ENCODE data around the gene OR6M1. TPM values are rescaled to one million over a fixed set of nuclear protein-coding genes. Genes with fewer than 3 reads are reported as not detected.

The OR6M1 gene, protein sequence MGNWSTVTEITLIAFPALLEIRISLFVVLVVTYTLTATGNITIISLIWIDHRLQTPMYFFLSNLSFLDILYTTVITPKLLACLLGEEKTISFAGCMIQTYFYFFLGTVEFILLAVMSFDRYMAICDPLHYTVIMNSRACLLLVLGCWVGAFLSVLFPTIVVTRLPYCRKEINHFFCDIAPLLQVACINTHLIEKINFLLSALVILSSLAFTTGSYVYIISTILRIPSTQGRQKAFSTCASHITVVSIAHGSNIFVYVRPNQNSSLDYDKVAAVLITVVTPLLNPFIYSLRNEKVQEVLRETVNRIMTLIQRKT
- not detected in 2 replicates for total RNA-seq
- polyA plus RNA-seq (2012): not detected

DNA sequence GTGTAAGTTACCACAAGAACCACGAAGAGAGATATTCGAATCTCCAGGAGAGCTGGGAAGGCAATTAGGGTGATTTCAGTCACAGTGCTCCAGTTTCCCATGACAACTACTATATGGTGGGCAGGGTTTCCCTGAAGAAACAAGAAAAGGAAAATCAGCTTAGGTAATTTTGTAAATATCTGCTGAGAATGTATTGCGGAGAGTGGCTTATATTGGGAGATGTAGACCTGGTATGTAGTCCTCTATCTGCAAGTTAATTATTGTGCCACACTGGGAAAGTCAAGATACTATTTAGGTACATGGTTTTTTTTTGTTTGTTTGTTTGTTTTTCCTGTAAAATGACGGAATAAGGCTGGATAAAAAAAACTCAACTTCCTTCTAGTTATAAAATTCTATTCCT is at the start of gene OR6M1:
Gene OR6M1 (minus strand): TSS at position 101 of the 400 bp plus-strand sequence. CDS start 0 bp downstream, at position 101.
- no peak for DNase-seq (ENCODE audit: low read depth)

DNA sequence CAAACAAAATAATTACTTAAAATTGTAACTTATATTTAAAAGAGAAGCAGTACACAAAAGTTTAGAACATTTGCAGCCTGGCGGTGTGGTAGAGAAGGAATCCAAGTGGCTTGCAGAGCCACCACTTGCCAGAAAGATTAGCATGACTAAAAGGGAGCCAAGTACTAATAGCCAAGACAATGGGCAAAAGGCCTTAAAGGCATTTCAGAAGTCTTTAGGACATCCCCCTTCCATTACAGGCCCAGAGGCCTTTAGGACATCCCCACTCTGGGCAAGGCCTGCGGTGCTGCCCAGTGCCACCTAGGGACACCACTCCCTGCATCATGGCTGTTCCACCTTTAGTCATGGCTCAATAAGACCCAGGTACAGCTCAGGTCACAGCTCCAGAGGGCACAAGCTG is 46.9 kb upstream of the OR6M1 start:
- no peak for DNase-seq (ENCODE audit: low read depth)

DNA sequence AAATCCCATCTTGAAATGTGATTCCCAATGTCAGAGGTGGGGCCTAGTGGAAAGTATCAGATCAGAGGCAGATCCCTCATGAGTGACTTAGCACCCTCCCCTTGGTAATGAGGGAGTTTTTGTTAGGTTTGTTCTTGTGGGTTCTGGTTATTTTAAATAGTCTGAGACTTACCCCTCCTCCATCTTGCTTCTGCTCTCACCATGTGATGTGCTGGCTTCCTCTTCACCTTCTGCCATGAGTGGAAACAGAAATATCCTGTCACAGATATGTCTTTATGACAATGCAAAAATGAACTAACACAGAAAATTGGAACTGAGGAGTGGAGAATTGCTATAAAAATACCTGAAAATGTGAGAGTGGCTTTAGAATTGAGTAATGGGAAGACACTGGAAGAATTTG is 46.2 kb upstream of the OR6M1 start:
- no peak for DNase-seq (ENCODE audit: low read depth)

DNA sequence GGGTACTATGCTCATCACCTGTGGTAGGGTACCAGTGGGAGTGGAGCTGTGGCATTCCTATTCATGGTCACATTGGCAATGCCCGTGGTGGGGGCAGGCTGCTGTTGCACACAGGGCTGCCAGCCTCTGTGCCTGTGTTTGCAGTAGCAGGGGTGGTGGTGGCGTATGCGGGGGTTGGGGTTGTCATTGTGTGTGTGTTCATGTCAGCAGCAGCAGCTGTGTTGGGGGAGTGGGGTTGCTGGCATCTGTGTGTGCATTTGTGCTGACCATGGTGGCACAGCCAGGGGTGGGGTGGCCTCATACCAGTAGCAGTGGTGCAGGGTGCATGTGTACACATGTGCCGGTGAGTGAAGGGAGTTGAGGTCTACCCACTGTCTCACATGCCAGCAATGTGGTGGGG is 45.0 kb upstream of the OR6M1 start:
- no peak for DNase-seq (ENCODE audit: low read depth)

DNA sequence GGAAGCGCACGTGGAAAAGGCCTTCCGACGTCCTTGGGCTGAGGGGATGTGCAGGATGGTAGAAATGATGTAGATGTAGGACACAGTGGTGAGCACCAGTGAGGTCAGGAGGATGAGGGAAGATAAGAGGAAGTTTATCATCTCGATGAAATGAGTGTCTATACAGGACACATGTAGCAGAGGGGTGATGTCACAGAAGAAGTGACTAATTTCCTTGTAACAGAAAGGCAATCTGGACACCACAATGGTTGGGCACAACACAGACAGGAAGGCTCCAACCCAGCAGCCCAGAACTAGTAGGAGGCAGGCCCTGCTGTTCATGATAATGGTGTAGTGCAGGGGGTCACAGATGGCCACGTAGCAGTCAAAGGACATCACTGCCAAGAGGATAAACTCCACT is 35.0 kb upstream of the OR6M1 start:
- no peak for DNase-seq (ENCODE audit: low read depth)

DNA sequence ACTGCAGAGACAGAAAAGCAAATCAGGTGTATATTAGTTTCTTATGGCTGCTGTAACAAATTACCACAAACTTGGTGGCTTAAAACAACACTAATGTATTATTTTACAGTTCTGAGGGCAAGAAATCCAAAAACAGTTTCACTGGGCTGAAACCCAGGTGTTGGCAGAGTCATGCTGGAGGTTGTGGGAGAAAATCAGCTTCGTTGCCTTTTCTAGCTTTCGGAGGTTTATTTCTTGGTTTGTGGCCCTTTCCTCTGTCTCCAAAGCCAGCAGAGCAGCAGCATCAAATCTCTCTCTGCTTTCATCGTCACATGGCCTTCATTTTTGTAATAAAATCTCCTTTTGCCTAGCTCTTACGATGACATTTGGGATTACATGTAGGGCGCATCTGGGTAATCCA is 33.0 kb upstream of the OR6M1 start:
- no peak for DNase-seq (ENCODE audit: low read depth)

DNA sequence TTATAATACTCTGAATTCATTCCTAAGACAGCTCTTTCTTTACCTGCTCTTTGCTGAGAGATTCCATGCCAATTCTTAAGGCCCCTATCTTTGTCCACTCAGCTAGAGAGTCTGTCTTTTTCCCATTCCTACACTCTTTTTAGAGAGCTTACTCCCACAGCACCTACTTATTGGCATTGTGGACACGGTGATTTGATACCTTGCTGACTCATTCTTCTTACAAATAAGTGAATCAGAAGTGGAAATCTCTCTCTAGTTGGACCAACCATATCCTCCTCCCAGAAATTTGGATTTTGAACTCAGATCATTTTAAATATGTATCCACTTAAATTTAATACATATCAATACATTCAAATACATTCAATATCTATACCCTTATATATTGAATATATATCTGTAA is 32.5 kb upstream of the OR6M1 start:
- DNase-seq (ENCODE audit: low read depth): no peak

DNA sequence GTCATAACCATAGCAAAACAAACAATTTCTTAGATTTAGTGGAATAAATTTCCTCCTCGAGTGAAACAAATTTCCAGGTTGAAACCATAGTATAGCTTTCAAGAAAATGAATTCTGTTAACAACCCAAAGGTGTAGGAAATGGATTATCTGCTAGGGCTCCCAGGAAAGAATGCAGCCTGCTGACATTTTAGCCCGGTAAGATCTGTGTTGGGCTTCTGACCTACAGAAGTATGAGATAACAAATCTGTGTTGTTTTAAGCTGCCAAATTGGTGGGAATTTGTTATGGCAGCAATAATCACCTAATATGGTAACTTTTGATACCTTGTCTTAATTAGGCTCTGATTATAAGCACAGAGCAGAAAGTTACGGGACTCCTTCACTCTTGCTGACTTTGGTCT is 32.0 kb upstream of the OR6M1 start:
- no peak for DNase-seq (ENCODE audit: low read depth)

DNA sequence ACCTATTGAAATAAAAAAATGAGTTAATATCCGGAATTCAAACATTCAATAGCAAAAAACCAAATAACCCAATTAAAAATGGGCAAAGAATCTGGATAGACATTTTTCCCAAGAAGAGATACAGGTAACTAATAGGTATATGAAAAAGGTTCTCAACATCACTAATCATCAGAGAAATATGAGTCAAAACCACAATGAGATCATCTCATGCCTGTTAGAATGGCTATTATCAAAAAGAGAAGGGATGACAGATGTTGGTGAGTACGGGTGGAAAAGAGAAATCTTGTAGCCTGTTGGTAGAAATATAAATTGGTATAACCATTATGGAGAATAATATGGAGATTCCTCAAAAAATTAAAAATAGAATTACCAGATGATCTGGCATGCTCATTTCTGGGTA is 26.9 kb upstream of the OR6M1 start:
- no peak for DNase-seq (ENCODE audit: low read depth)

DNA sequence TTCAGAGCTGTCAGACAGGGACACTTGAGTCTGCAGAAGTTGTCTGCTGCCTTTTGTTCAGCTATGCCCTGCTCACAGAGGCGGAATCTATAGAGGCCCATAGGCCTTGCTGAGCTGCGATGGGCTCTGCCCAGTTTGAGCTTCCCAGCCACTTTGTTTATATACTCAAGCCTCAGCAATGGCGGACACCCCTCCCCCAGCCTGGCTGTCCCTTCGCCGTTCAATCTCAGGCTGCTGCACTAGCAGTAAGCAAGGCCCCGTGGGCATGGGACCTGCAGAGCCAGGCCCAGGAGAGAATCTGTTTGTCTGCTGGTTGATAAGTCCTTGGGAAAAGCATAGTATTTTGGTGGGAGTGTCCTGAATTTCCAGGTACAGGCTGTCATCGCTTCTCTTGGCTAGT is 23.6 kb upstream of the OR6M1 start:
- DNase-seq (ENCODE audit: low read depth): no peak

DNA sequence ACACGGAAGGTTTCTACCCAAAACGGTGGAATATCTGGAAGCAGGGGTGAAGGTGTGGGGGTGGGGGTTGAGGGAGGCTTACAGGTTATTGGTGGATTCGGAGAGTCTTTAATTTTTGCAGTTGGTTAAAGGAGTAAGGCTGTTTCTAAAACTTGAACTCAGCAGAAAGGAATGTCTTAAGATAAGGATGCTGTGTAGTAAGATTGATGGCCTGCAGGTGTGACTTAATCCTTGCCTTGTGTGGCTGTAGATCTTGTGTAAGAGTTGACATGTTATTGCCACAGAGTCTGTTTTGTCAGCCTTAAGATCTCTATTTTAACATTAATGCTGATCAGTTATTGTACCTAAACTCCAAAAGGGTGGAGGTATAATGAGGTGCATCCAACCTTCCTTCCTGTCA is 16.4 kb upstream of the OR6M1 start:
- DNase-seq (ENCODE audit: low read depth): peak; percentile 34

DNA sequence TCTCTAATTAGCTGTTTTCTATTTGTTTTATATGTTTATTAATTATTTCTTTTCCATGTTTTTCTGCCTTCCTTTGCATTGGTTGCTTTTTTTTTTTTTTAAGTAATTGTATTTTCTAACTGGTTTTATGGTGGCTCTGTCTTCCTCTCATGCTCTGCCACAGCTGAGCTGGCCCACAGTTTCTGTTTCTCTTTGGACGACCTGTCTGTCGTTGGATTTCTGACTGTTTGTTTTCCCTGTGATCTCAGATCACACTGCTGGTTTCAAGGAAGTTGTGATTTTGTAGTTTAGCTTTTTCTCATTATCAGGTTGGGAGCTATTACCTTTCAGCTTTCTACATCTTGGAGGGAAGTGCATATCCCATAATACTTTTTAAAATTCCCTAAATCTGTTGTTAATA is 15.9 kb upstream of the OR6M1 start:
- DNase-seq (ENCODE audit: low read depth): peak; percentile 32

DNA sequence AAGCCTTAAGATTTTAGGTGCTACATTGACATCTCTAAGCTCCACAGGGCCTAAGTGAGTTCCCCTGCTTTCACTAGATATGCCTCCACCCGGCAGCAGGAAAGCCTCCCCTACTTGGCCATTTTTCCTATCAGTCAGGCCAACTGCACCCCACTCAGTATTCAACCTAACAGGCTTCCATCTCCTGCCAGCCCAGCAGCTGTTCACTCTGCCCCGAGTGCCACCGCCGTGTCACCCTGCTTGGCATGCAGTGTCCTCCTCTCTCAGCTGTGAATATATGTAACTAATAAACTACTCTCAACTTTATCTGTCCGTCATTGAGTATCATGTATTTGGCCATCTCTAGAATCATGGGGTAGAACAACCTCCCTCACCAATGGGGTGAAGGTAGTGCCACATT is 9.0 kb upstream of the OR6M1 start:
- peak; percentile 24 for DNase-seq (ENCODE audit: low read depth)

DNA sequence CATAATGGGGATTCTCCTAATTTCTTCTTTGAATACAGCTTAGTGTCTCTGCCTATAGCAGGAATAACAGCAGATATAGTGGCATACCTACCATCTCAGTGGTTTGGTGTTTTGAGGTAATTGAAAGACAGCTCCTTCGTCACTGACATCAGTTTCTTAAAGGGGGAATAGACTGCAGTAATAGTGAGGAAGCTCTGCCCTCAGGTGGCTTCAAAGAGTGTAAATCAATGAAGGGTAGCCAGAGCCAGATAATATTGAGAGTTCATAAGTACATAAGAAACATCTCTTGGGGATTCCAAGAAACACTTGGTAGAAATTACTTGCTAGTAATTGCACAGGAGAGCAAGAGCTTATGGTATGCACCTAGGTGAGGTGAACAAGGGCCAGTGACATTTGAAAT is 4.4 kb downstream of the OR6M1 start:
- no peak for DNase-seq (ENCODE audit: low read depth)

DNA sequence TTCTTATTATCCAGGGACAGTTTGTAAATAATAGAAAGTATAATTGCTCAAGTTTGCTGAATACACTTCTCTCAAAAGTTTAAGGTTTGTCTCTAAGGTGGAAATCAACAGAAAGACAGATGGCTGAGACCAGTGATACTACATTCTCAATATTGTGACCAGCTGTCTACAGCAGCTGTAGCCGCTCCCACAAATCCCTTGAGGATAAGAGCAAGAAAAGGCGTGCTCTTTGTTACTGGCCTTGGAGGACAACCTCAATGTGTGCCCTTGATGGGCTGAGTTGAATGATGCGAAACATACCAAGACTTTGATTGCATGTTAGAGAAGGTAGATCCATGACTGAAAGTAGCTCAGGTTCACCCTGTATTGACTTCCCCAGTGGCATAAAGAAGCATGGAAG is 6.1 kb downstream of the OR6M1 start:
- DNase-seq (ENCODE audit: low read depth): peak; percentile 93

DNA sequence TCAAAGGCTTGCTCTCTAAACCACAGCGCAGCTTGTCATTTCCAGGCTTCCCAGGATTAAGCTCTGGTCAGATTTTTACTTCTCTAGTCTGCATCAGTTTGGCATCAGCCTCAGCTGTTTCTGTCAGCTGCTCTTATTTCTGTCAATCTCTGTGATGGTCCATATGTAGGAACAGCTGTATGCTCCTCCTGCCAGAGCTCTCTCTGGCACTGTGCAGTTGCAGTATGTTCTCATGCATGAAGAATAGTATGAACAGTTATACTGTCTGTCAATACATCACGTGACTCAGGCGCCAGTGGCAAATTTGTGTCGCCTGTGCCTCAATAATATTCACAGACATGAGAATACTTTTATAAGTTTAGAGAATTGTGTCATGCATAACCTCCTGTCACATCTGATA is 6.7 kb downstream of the OR6M1 start:
- DNase-seq (ENCODE audit: low read depth): peak; percentile 95

DNA sequence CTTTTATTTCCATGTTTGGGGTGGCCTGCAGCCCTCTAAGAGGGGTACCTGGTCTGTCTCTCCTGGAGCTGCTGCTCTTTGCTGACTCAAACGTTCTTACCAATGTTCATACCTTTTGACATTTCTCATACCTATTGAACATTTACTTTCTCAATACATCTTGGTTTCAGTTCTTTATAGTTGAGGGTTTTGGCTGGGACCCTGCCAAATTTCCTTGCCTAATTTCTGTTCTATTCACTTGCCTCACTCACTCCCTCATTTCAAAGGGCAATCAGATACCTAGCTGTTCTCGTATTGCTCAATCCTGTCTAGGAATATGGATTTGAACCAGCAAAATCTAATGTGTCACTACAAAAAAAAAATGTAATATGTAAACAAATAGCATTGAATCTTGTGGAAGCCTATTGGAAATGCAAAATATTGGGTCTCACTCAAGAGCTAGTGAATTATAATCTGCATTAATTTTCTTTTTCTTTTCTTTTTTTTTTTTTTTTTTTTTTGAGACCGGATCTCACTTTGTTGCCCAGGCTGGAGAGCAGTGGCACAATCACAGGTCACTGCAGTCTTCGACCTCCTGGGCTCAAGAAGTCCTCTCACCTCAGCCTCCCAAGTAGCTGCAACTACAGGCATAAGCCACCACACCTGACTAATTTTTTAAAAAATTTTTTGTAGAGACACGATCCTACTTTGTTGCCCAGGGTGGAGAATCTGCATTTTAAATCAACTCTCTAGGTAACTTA is 7.5 kb downstream of the OR6M1 start:
- no peak for DNase-seq (ENCODE audit: low read depth)

DNA sequence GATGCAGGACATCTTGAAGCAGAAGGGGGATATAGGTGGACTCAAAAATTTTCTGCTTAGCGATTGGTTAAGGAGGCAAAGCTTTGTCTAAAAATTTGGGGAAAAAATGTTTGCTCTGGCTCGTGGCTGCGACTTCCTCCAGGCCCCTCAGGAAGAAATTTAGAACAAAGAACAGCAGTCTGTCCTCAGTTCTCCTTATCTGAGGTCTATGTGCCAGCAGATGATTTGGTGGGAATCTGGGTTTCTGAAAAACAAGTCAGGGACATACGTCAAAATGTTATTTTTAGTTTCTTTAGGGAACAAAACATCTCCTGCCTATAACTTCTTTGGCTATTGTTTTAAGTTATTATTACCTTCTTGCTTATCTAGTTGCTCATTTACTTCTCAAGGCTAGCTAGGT is 8.1 kb downstream of the OR6M1 start:
- no peak for DNase-seq (ENCODE audit: low read depth)

DNA sequence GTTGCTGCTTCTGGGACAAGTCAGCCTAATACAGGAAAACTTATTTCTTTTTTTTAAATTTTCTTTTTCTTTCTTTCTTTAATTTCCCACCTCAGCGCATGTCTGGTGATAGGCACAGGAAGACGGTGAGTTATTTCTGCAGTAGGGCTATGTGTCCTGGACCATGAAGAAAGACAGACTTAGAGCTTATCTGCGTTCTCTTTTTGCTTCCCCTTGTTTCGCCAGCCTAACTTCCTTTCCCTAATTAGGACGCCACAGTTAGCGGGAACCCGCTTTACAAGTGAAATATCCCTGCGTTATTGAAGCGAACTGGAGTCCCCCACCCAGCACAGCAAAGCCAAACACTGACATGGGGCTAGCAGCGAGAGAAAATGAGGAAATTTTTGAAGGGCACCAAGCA is 8.6 kb downstream of the OR6M1 start:
- DNase-seq (ENCODE audit: low read depth): no peak

DNA sequence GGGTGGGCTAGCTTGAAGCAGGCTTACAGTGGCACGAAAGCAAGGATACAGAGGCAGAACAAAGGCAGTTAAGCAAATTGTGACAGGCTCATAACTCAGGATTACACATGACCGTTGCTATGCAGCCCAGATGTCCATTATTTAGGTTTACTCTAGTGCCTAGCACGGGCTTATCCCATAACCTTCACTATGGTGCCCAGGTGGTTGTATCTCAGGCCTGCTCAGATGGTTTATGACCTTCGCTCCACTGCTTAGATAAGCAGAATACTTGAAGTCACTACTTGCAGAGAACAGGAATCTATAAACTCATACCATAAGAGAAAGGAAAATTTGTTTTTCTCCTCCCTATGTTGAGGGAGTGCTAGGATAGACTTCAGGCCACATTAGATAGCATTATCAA is 9.0 kb downstream of the OR6M1 start:
- DNase-seq (ENCODE audit: low read depth): no peak

DNA sequence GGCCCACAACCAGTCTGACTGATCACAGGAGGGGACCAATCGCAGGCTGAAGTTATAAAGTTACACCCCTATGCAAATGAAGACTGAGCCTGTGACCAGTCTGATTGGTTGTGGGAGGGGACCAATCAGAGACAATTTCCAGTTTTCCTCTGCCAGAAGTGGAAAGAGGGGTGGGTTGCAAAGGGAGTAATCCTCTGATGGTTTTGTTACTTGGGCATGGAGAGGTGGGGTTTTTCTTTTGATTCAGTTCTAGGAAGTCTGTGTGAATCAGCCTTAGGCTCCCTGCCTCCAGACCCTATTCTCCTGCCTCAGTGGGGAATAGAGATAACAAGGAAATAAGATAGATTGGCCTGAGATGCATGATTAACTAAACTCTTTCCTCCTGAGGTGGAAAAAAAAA is 9.9 kb downstream of the OR6M1 start:
- DNase-seq (ENCODE audit: low read depth): no peak

DNA sequence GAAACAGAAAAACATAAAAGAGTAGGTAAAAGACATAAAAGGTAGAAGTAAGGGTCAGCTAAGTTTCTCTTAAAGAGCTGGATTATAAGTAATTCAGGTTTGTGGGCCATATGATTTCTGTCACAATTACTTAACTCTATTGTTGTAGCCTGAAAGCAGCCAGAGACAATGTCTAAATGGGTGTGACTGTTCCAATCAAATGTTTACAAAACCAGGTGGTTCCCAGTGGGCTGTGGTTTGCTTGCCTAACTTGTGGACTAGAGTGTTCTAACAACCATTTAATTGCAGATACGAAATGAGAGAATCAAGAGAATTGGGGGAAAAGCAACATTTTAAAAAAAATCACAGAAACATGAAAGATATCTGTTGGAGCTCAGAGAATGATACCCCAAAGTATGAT is 22.6 kb downstream of the OR6M1 start:
- DNase-seq (ENCODE audit: low read depth): no peak

DNA sequence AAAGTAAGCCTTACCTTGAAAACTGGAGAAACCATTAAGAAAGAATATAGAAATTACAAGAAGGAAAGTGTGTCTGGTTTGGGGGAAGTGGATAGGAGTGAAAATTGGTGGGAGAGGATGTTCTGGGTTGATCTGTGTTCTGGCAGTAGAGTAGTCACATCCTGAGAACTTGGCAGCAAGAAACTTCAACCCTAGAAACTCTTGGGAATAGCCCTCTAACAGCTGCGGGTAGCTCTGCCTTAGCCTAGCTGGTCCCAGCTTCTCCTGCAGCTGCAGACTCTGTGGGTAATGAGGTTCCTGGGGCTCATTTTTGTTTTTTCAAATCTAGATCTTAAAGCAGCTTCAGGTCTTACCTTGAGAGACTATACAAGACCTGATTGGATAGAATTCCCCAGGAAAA is 27.6 kb downstream of the OR6M1 start:
- peak; percentile 45 for DNase-seq (ENCODE audit: low read depth)
